Mammary epithelial cell (primary cell): Measurements from ENCODE around the gene SAMD1.

Experiments
- EZH2 ChIP-seq: IDR thresholded peaks from 2 replicates; pipeline ENCODE4 v1.6.1; 2012; ENCODE audit warnings: low read length, inconsistent platforms, borderline replicate concordance
- TF ChIP-seq, protein P1 (sequence below), 2 donors: IDR thresholded peaks in 1 of 2; conservative IDR thresholded peaks in 1 of 2; 2 replicates each; pipeline ENCODE4 v1.5.1; 2011 to 2012; ENCODE audit warnings: inconsistent platforms in 2 of 2, low read length in 2 of 2, mild to moderate bottlenecking in 2 of 2, control low read depth in 1 of 2, low read depth in 1 of 2; ENCODE audit not compliant: insufficient read depth in 1 of 2; ENCODE audit errors: extremely low read depth in 1 of 2

- TF ChIP-seq, protein P1, sequence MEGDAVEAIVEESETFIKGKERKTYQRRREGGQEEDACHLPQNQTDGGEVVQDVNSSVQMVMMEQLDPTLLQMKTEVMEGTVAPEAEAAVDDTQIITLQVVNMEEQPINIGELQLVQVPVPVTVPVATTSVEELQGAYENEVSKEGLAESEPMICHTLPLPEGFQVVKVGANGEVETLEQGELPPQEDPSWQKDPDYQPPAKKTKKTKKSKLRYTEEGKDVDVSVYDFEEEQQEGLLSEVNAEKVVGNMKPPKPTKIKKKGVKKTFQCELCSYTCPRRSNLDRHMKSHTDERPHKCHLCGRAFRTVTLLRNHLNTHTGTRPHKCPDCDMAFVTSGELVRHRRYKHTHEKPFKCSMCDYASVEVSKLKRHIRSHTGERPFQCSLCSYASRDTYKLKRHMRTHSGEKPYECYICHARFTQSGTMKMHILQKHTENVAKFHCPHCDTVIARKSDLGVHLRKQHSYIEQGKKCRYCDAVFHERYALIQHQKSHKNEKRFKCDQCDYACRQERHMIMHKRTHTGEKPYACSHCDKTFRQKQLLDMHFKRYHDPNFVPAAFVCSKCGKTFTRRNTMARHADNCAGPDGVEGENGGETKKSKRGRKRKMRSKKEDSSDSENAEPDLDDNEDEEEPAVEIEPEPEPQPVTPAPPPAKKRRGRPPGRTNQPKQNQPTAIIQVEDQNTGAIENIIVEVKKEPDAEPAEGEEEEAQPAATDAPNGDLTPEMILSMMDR (conservative IDR thresholded peaks at IDR 0.05 in 1 of 2, IDR thresholded peaks at IDR 0.05 in 1 of 2; ENCODE audit: extremely low read depth in 1 of 2, insufficient read depth in 1 of 2, low read depth in 1 of 2, low read length in 2 of 2), result no peak
- TF ChIP-seq EZH2, result no peak
These were observed 2.7 kb upstream of the SAMD1 start for GRCh38 chr19:14093117-14093823.
